Activated T-cell treated with anti-CD3 and anti-CD28 coated beads, Interleukin-2, amount 50 U/mL, for 24 hours (primary cell): Measurements from ENCODE around the gene TFIP11.

Experiments
- DNase-seq: peaks from one replicate; pipeline ENCODE4 v3.0.0-alpha.2; 2020
- H3K27ac Mint-ChIP-seq: 2 replicates; pipeline ENCODE4 v1.8.0; 2020; ENCODE audit warnings: mild to moderate bottlenecking, mixed read lengths
- H3K27me3 Mint-ChIP-seq: 2 replicates; pipeline ENCODE4 v1.8.0; 2020; ENCODE audit warnings: mixed read lengths
- H3K36me3 Mint-ChIP-seq: 2 replicates; pipeline ENCODE4 v1.8.0; 2020; ENCODE audit warnings: low read depth, mixed read lengths
- H3K4me1 Mint-ChIP-seq: 2 replicates; pipeline ENCODE4 v1.8.0; 2020; ENCODE audit warnings: low read depth, mixed read lengths
- H3K4me3 Mint-ChIP-seq: 2 replicates; pipeline ENCODE4 v1.8.0; 2020; ENCODE audit warnings: mild to moderate bottlenecking, moderate library complexity, mixed read lengths
- H3K9me3 Mint-ChIP-seq: 2 replicates; pipeline ENCODE4 v1.8.0; 2020; ENCODE audit warnings: mixed read lengths

The TFIP11 gene

GRCh38 chr22:26512149-26512793, at the start of gene TFIP11:
Gene TFIP11, minus strand, starts transcription at chr22:26512473. Its CDS starts 2,201 bp downstream, at chr22:26510272.
- peak; percentile 96 for DNase-seq
- Mint-ChIP-seq H3K4me1 (peaks cover 35% of the 10 kb centered on the region), H3K36me3 (peaks cover 52% of the 10 kb centered on the region), H3K9me3 (no peaks in the 10 kb centered on the region), H3K27ac (peak within 1 kb of the TSS; percentile 98), H3K4me3 (peak within 1 kb of the TSS; percentile 100), H3K27me3 (no peaks in the 10 kb centered on the region)

- Mint-ChIP-seq H3K4me3 (no peak overlapping the region), H3K4me1 (peaks cover 28% of the 10 kb centered on the region)
Measured at GRCh38 chr22:26561756-26562417, 49.6 kb upstream of the TFIP11 start.

GRCh38 chr22:26559961-26560575, 47.8 kb upstream of the TFIP11 start:
- H3K36me3 Mint-ChIP-seq: peaks cover 31% of the 10 kb centered on the region
- H3K27ac Mint-ChIP-seq: no peak overlapping the region
- H3K9me3 Mint-ChIP-seq: no peaks in the 10 kb centered on the region
- H3K4me1 Mint-ChIP-seq: peaks cover 22% of the 10 kb centered on the region
- H3K4me3 Mint-ChIP-seq: no peak overlapping the region
- no peak for DNase-seq
- H3K27me3 Mint-ChIP-seq: no peaks in the 10 kb centered on the region

More at GRCh38 chr22:26561756-26562417, 49.6 kb upstream of the TFIP11 start:
- no peak overlapping the region for H3K27ac Mint-ChIP-seq
- no peaks in the 10 kb centered on the region for H3K27me3 Mint-ChIP-seq
- peaks cover 23% of the 10 kb centered on the region for H3K36me3 Mint-ChIP-seq
- no peak for DNase-seq
- H3K9me3 Mint-ChIP-seq: no peaks in the 10 kb centered on the region

- Mint-ChIP-seq H3K27me3 (no peaks in the 10 kb centered on the region), H3K4me3 (no peak overlapping the region), H3K4me1 (peaks cover 24% of the 10 kb centered on the region), H3K9me3 (no peaks in the 10 kb centered on the region), H3K27ac (peak overlapping the region; percentile 48), H3K36me3 (peaks cover 19% of the 10 kb centered on the region)
- no peak for DNase-seq
Measured at GRCh38 chr22:26558248-26558895, 46.1 kb upstream of the TFIP11 start.

GRCh38 chr22:26556904-26557303, 44.6 kb upstream of the TFIP11 start:
- Mint-ChIP-seq H3K9me3 (no peaks in the 10 kb centered on the region), H3K27me3 (no peaks in the 10 kb centered on the region), H3K4me3 (no peak overlapping the region), H3K27ac (no peak overlapping the region), H3K36me3 (peaks cover 19% of the 10 kb centered on the region), H3K4me1 (peaks cover 29% of the 10 kb centered on the region)
- DNase-seq: no peak

- no peak overlapping the region for H3K27ac Mint-ChIP-seq
- peaks cover 29% of the 10 kb centered on the region for H3K4me1 Mint-ChIP-seq
- DNase-seq: no peak
- no peak overlapping the region for H3K4me3 Mint-ChIP-seq
- no peaks in the 10 kb centered on the region for H3K27me3 Mint-ChIP-seq
- no peaks in the 10 kb centered on the region for H3K9me3 Mint-ChIP-seq
- peaks cover 22% of the 10 kb centered on the region for H3K36me3 Mint-ChIP-seq
Measured at GRCh38 chr22:26555478-26555877, 43.2 kb upstream of the TFIP11 start.

GRCh38 chr22:26554956-26555355, 42.7 kb upstream of the TFIP11 start:
- Mint-ChIP-seq H3K4me3 (no peak overlapping the region), H3K9me3 (no peaks in the 10 kb centered on the region), H3K4me1 (peaks cover 32% of the 10 kb centered on the region), H3K27me3 (no peaks in the 10 kb centered on the region), H3K36me3 (peaks cover 26% of the 10 kb centered on the region), H3K27ac (peak overlapping the region; percentile 6)
- no peak for DNase-seq

GRCh38 chr22:26553056-26553752, 40.9 kb upstream of the TFIP11 start:
- H3K36me3 Mint-ChIP-seq: peaks cover 28% of the 10 kb centered on the region
- no peaks in the 10 kb centered on the region for H3K27me3 Mint-ChIP-seq
- peak overlapping the region; percentile 50 for H3K27ac Mint-ChIP-seq
- DNase-seq: no peak
- H3K4me1 Mint-ChIP-seq: peaks cover 31% of the 10 kb centered on the region
- no peaks in the 10 kb centered on the region for H3K9me3 Mint-ChIP-seq
- H3K4me3 Mint-ChIP-seq: no peak overlapping the region

- Mint-ChIP-seq H3K27ac (no peak overlapping the region), H3K27me3 (no peaks in the 10 kb centered on the region), H3K4me1 (peaks cover 35% of the 10 kb centered on the region), H3K9me3 (no peaks in the 10 kb centered on the region), H3K36me3 (peaks cover 30% of the 10 kb centered on the region), H3K4me3 (no peak overlapping the region)
- no peak for DNase-seq
Measured at GRCh38 chr22:26552466-26552865, 40.2 kb upstream of the TFIP11 start.

GRCh38 chr22:26551568-26551967, 39.3 kb upstream of the TFIP11 start:
- H3K36me3 Mint-ChIP-seq: peaks cover 36% of the 10 kb centered on the region
- H3K4me3 Mint-ChIP-seq: no peak overlapping the region
- no peaks in the 10 kb centered on the region for H3K27me3 Mint-ChIP-seq
- H3K9me3 Mint-ChIP-seq: no peaks in the 10 kb centered on the region
- peak overlapping the region; percentile 55 for H3K27ac Mint-ChIP-seq
- no peak for DNase-seq
- peaks cover 41% of the 10 kb centered on the region for H3K4me1 Mint-ChIP-seq

GRCh38 chr22:26550498-26551033, 38.3 kb upstream of the TFIP11 start:
- Mint-ChIP-seq H3K27ac (no peak overlapping the region), H3K27me3 (no peaks in the 10 kb centered on the region), H3K9me3 (no peaks in the 10 kb centered on the region), H3K36me3 (peaks cover 33% of the 10 kb centered on the region), H3K4me1 (peaks cover 41% of the 10 kb centered on the region), H3K4me3 (no peak overlapping the region)
- no peak for DNase-seq

- Mint-ChIP-seq H3K27ac (peak overlapping the region; percentile 3), H3K36me3 (peaks cover 35% of the 10 kb centered on the region), H3K4me1 (peaks cover 46% of the 10 kb centered on the region), H3K4me3 (no peak overlapping the region), H3K9me3 (no peaks in the 10 kb centered on the region), H3K27me3 (no peaks in the 10 kb centered on the region)
- no peak for DNase-seq
Measured at GRCh38 chr22:26549902-26550497, 37.7 kb upstream of the TFIP11 start.

GRCh38 chr22:26548984-26549383, 36.7 kb upstream of the TFIP11 start:
- Mint-ChIP-seq H3K27ac (no peak overlapping the region), H3K4me3 (no peak overlapping the region), H3K27me3 (no peaks in the 10 kb centered on the region), H3K4me1 (peaks cover 45% of the 10 kb centered on the region), H3K36me3 (peaks cover 35% of the 10 kb centered on the region), H3K9me3 (no peaks in the 10 kb centered on the region)
- no peak for DNase-seq

- DNase-seq: no peak
- Mint-ChIP-seq H3K27me3 (no peaks in the 10 kb centered on the region), H3K36me3 (peaks cover 35% of the 10 kb centered on the region), H3K9me3 (no peaks in the 10 kb centered on the region), H3K27ac (peak overlapping the region; percentile 55), H3K4me3 (no peak overlapping the region), H3K4me1 (peaks cover 38% of the 10 kb centered on the region)
Measured at GRCh38 chr22:26548303-26548702, 36.0 kb upstream of the TFIP11 start.
